ENCODE data around the gene SUSD1. TPM values are rescaled to one million over a fixed set of nuclear protein-coding genes. Genes with fewer than 3 reads are reported as not detected.

SUSD1 gene
- polyA plus RNA-seq, 1 of the 3 experiments (the other 2 are of a cell fraction), result 8.2 TPM

- Histone ChIP-seq H2AFZ (ENCODE audit: low read depth) (no peak overlapping the region), H3K27ac (ENCODE audit: low read depth in 2 of 2, low read length in 1 of 2) (no peak overlapping the region), H3K36me3 (replicated peaks in 1 of 2; ENCODE audit: control insufficient read depth in 1 of 2, insufficient read depth in 2 of 2, low read length in 1 of 2) (no peaks in the 10 kb centered on the region), H3K4me2 (no peak overlapping the region), H3K4me3 (ENCODE audit: low read depth in 2 of 2, low read length in 1 of 2) (no peak overlapping the region), H3K9me2 (no peaks in the 10 kb centered on the region), H3K4me1 (ENCODE audit: control insufficient read depth in 1 of 2, insufficient read depth in 2 of 2, low read depth in 1 of 2, low read length in 1 of 2) (no peaks in the 10 kb centered on the region), H3F3A (replicated peaks; ENCODE audit: insufficient read depth) (no peaks in the 10 kb centered on the region), H3K9me3 (no peaks in the 10 kb centered on the region), H3K79me2 (ENCODE audit: insufficient read depth) (no peaks in the 10 kb centered on the region), H4K20me1 (ENCODE audit: insufficient read depth) (no peaks in the 10 kb centered on the region), H3K27me3 (ENCODE audit: insufficient read depth) (no peaks in the 10 kb centered on the region), H3K9ac (no peak overlapping the region)
- ChIA-PET CTCF (interaction anchor here (0.7 to 1.1 kb wide), 2 partner anchors 23 to 97 kb away, joined by 3 read pairs; no protein-coding TSS in a partner anchor), POLR2A (no interaction called here)
- TF ChIP-seq CHD2 (IDR thresholded peaks at IDR 0.05; ENCODE audit: low read length, partially characterized antibody) (no peak), MEF2A (IDR thresholded peaks at IDR 0.05; ENCODE audit: borderline replicate concordance, low read depth) (no peak), RXRA (IDR thresholded peaks at IDR 0.05; ENCODE audit: borderline replicate concordance, low read depth) (no peak), ELF1 (IDR thresholded peaks at IDR 0.05) (no peak), TCF12 (IDR thresholded peaks at IDR 0.05) (no peak)
- DNase-seq, result no peak
- 86% methylated on average over 4 of the region's 4 CpGs for WGBS (ENCODE audit: low lambda C conversion rate)
Observed at GRCh38 chr9:112186695-112187094, 11.6 kb upstream of the SUSD1 start.

GRCh38 chr9:112184946-112185345 is 9.8 kb upstream of the SUSD1 start:
- no peaks in the 10 kb centered on the region for H3K36me3 ChIP-seq (replicated peaks in 1 of 2; ENCODE audit: control insufficient read depth in 1 of 2, insufficient read depth in 2 of 2, low read length in 1 of 2)
- no peak for TF ChIP-seq EP300 (IDR thresholded peaks at IDR 0.05; ENCODE audit: borderline replicate concordance in 1 of 2, low read depth in 1 of 2, low read length in 1 of 2)
- TF ChIP-seq USF2 (IDR thresholded peaks at IDR 0.05; ENCODE audit: borderline replicate concordance, low read depth, low read length), result no peak
- no peak for TF ChIP-seq MAX (IDR thresholded peaks at IDR 0.05; ENCODE audit: low read depth)
- TF ChIP-seq ELF1 (IDR thresholded peaks at IDR 0.05), result no peak
- TF ChIP-seq NRF1 (IDR thresholded peaks at IDR 0.05; ENCODE audit: low read depth, low read length), result no peak
- no peak for TF ChIP-seq SMC3 (IDR thresholded peaks at IDR 0.05; ENCODE audit: low read depth, low read length)
- no peak for TF ChIP-seq REST (IDR thresholded peaks at IDR 0.05; ENCODE audit: low read depth, low read length)
- H3K4me3 ChIP-seq (ENCODE audit: low read depth in 2 of 2, low read length in 1 of 2), result no peak overlapping the region
- no peaks in the 10 kb centered on the region for H3K9me3 ChIP-seq
- no peaks in the 10 kb centered on the region for H4K20me1 ChIP-seq (ENCODE audit: insufficient read depth)
- H3K4me2 ChIP-seq, result no peak overlapping the region
- no peak for DNase-seq
- no peak overlapping the region for H2AFZ ChIP-seq (ENCODE audit: low read depth)
- CTCF ChIA-PET, result interaction anchor here (1.3 to 2.2 kb wide), 3 partner anchors 9 to 635 kb away, joined by 3 to 9 read pairs (median 3); partner anchors contain the start of gene SUSD1
- H3K27me3 ChIP-seq (ENCODE audit: insufficient read depth), result no peaks in the 10 kb centered on the region
- H3K27ac ChIP-seq (ENCODE audit: low read depth in 2 of 2, low read length in 1 of 2), result no peak overlapping the region
- peaks cover 0 to 4% of the 10 kb centered on the region in 2 experiments; a peak in 1 of 4 replicates for H3K4me1 ChIP-seq (ENCODE audit: control insufficient read depth in 1 of 2, insufficient read depth in 2 of 2, low read depth in 1 of 2, low read length in 1 of 2)
- H3F3A ChIP-seq (replicated peaks; ENCODE audit: insufficient read depth), result no peaks in the 10 kb centered on the region
- no peak overlapping the region for H3K9ac ChIP-seq
- WGBS (ENCODE audit: low lambda C conversion rate), result 74% methylated on average over 2 of the region's 2 CpGs
- H3K9me2 ChIP-seq, result no peaks in the 10 kb centered on the region
- POLR2A ChIA-PET, result interaction anchor here (1.6 kb wide), 1 partner anchor 10 kb away, joined by 8 read pairs; the partner anchor contains the start of gene SUSD1
- H3K79me2 ChIP-seq (ENCODE audit: insufficient read depth), result no peaks in the 10 kb centered on the region

Measured in SK-N-SH (cell line).